Spinal cord (tissue), 10 donors: ENCODE results near the gene SNRPA1. TPM values are rescaled to one million over a fixed set of nuclear protein-coding genes. Genes with fewer than 3 reads are reported as not detected.
"Not testable (repeated sequence)": the region's sequence is repeated elsewhere in the genome, so short reads cannot be mapped to it uniquely, and the experiment has no call there.

Experiments used
- DNase-seq, 6 donors: peaks; one replicate each; pipeline versions ENCODE4 v3.0.0 to v3.0.0-alpha.2; 2013 to 2015; ENCODE audit warnings: low spot score in 6 of 6, low read depth in 4 of 6
- H3K27ac ChIP-seq: one replicate; pipeline ENCODE4 v1.5.1; 2013; ENCODE audit warnings: low read depth, low read length, control low read depth
- H3K27me3 ChIP-seq: one replicate; pipeline ENCODE4 v1.6.1; 2013; ENCODE audit warnings: low read length; ENCODE audit not compliant: control insufficient read depth, insufficient read depth
- H3K36me3 ChIP-seq: one replicate; pipeline ENCODE4 v1.6.1; 2013; ENCODE audit warnings: low read length; ENCODE audit not compliant: control insufficient read depth, insufficient read depth
- H3K4me1 ChIP-seq: one replicate; pipeline ENCODE4 v1.6.1; 2013; ENCODE audit warnings: low read length; ENCODE audit not compliant: control insufficient read depth, insufficient read depth
- H3K4me3 ChIP-seq: one replicate; pipeline ENCODE4 v1.5.1; 2013; ENCODE audit warnings: low read depth, low read length, control low read depth
- H3K9me3 ChIP-seq: one replicate; pipeline ENCODE4 v1.6.1; 2013; ENCODE audit warnings: low read length; ENCODE audit not compliant: control insufficient read depth, insufficient read depth
- WGBS: methylation state at CpG from one replicate; pipeline ENCODE4 v1.1.5; 2013; ENCODE audit warnings: missing lambda C conversion rate; ENCODE audit not compliant: insufficient coverage; 5-methylcytosine and 5-hydroxymethylcytosine counted together
- polyA plus RNA-seq, 2 donors: library from polyadenylated mRNA; unstranded; fragments of 120-200 nt; gene quantifications; one replicate each; pipeline ENCODE4 v1.2.1, GENCODE V29; 2013; ENCODE audit not compliant: insufficient read length in 2 of 2
- total RNA-seq, 2 donors: library from RNA; depleted of rRNA in 1 of 2; stranded (reverse); fragments of 120-200 nt in 1 of 2; fragments of >200 nt in 1 of 2; gene quantifications; one replicate each; pipeline versions ENCODE4 v1.2.3 to v1.2.4, GENCODE V29; 2013 to 2014
- donor health status: healthy.

The SNRPA1 gene
- total and polyA plus RNA-seq, 4 donors: 23.6 to 53.9 (median 37.1) TPM

GRCh38 chr15:101303408-101303807 is 8.4 kb upstream of the SNRPA1 start:
- 96% methylated on average over 2 of the region's 4 CpGs for WGBS
- no peak for DNase-seq
- no peaks in the 10 kb centered on the region for H3K9me3 ChIP-seq
- H3K4me3 ChIP-seq: no peak overlapping the region
- H3K4me1 ChIP-seq: peaks cover 3% of the 10 kb centered on the region
- peaks cover 3% of the 10 kb centered on the region for H3K36me3 ChIP-seq
- no peak overlapping the region for H3K27ac ChIP-seq
- H3K27me3 ChIP-seq: no peaks in the 10 kb centered on the region

- peaks cover 14% of the 10 kb centered on the region for H3K4me1 ChIP-seq
- H3K9me3 ChIP-seq: no peaks in the 10 kb centered on the region
- no peak for DNase-seq
- H3K27me3 ChIP-seq: no peaks in the 10 kb centered on the region
- WGBS: no CpG with 5 or more reads among the region's 9 CpGs
- H3K27ac ChIP-seq: no peak overlapping the region
- no peak overlapping the region for H3K4me3 ChIP-seq
- no peaks in the 10 kb centered on the region for H3K36me3 ChIP-seq
Observed at GRCh38 chr15:101296418-101297405, 1.7 kb upstream of the SNRPA1 start.

- DNase-seq: peak in 1 of 6 donors; percentile 44
- Histone ChIP-seq H3K9me3 (no peaks in the 10 kb centered on the region), H3K27ac (peak overlapping the region; percentile 95), H3K27me3 (no peaks in the 10 kb centered on the region), H3K4me1 (peaks cover 13% of the 10 kb centered on the region), H3K4me3 (peak overlapping the region; percentile 91), H3K36me3 (peaks cover 2% of the 10 kb centered on the region)
- 0% methylated on average over 14 of the region's 20 CpGs for WGBS
Observed at GRCh38 chr15:101295607-101296161, 636 bp upstream of the SNRPA1 start.

- H3K27ac ChIP-seq: no peak overlapping the region
- 85% methylated on average over 8 of the region's 10 CpGs for WGBS
- no peak overlapping the region for H3K4me3 ChIP-seq
- no peaks in the 10 kb centered on the region for H3K9me3 ChIP-seq
- no peak for DNase-seq
- H3K4me1 ChIP-seq: peaks cover 11% of the 10 kb centered on the region
- H3K36me3 ChIP-seq: peaks cover 12% of the 10 kb centered on the region
- no peaks in the 10 kb centered on the region for H3K27me3 ChIP-seq
Observed at GRCh38 chr15:101293122-101293521, 1.9 kb downstream of the SNRPA1 start.

DNA sequence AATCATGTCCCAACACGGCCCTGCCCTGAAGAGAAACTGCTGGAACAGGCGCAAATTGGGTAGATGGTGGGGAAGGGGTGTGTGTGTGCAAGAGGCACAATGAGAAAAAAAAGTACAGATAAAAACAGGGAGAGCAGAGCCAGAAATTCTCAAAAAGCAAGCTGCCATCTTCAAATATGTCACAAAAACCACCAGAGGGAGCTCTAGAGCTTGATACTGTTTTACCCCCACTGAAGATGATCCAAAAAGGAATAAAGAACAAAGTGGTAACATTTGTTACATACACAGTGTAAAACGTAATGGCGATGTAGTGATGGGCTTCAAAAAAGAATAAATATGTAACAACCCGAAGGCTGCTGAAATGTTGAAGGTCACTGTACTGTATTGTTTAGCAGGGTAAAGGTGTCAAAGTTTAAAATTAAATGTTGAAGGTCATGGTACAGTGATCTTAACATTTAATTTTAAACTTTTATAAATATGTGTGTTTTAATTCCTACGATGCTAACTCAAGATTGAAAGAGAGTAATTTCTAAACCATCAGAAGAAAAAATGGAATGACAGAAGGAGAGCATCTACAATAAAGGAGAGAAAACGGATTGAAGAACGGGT is 6.0 kb downstream of the SNRPA1 start:
- no CpG with 5 or more reads among the region's 8 CpGs for WGBS
- Histone ChIP-seq H3K36me3 (peaks cover 22% of the 10 kb centered on the region), H3K27ac (no peak overlapping the region), H3K9me3 (no peaks in the 10 kb centered on the region), H3K4me1 (peaks cover 4% of the 10 kb centered on the region), H3K27me3 (no peaks in the 10 kb centered on the region), H3K4me3 (no peak overlapping the region)
- peak in 2 of 6 donors; percentile 52 to 54 for DNase-seq

GRCh38 chr15:101287342-101287741 is 7.7 kb downstream of the SNRPA1 start:
- not testable (repeated sequence) for H3K27ac ChIP-seq, H3K4me1 ChIP-seq, DNase-seq, H3K27me3 ChIP-seq, H3K9me3 ChIP-seq, H3K4me3 ChIP-seq
- WGBS: no CpG with 5 or more reads among the region's 6 CpGs
- peaks cover 31% of the 10 kb centered on the region for H3K36me3 ChIP-seq

DNA sequence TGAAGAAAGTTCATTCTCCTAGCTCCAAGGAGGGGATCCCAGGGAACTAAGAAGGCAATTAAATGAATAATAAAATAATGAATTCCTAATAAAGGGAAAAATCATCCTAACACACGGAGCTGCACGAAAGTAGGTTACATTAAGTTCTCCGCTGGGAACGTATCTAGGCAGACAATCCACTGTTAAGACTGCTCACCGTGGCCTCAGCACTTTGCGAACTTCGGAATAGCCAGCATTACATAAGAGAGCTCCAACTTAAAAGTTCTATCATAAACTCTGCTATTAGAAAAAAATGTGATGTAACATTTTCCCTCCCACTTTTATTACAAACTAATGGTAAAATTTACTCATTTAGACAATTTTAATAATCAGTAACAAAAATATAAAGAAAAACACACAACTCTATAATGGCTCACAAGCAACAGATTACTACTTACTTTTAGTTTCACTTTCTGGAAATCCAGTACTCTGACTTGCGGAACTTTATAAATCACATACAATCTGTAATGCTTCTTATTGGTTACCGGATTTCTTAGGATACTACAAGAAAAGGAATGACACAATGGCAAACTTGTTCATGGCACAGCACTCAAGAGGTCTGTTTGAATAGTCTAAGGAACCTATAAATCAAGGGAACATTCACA is 8.5 kb downstream of the SNRPA1 start:
- H3K27ac ChIP-seq: no peak overlapping the region
- no peaks in the 10 kb centered on the region for H3K9me3 ChIP-seq
- H3K36me3 ChIP-seq: peaks cover 31% of the 10 kb centered on the region
- no peak for DNase-seq
- H3K27me3 ChIP-seq: no peaks in the 10 kb centered on the region
- H3K4me1 ChIP-seq: no peaks in the 10 kb centered on the region
- no peak overlapping the region for H3K4me3 ChIP-seq
- WGBS: 86% methylated on average over 4 of the region's 9 CpGs

- WGBS: 77% methylated on average over 4 of the region's 6 CpGs
- Histone ChIP-seq H3K9me3 (no peaks in the 10 kb centered on the region), H3K36me3 (peaks cover 34% of the 10 kb centered on the region), H3K27me3 (no peaks in the 10 kb centered on the region), H3K27ac (no peak overlapping the region), H3K4me3 (no peak overlapping the region), H3K4me1 (no peaks in the 10 kb centered on the region)
- DNase-seq: no peak
Observed at GRCh38 chr15:101283931-101284330, 11.1 kb downstream of the SNRPA1 start.

DNA sequence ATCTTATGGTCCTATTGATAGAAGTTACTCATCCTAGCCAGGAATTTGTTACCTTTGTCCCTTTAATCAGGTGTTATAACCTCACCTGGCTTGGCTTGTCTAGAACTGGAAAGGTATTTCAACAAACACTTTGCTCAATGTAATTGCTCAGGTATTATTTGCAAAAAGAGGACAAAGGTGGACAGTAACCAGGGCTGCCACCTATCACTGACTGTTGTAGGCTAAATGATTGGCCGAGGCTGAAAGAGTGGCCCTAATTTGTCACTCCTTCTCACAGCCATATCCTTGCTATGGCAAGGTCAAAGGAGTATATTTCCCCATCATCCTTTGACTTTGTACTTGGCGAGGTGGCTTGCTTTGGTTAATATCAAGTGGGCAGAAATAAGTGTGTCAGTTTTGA is 15.0 kb downstream of the SNRPA1 start:
- Histone ChIP-seq H3K4me1 (peaks cover 17% of the 10 kb centered on the region), H3K36me3 (peaks cover 27% of the 10 kb centered on the region), H3K27me3 (no peaks in the 10 kb centered on the region), H3K9me3 (no peaks in the 10 kb centered on the region), H3K4me3 (no peak overlapping the region), H3K27ac (no peak overlapping the region)
- WGBS: 100% methylated on average over 1 of the region's 2 CpGs
- DNase-seq: no peak
